ENCODE results near the gene ERC2.

GRCh38 chr3:55481744-55482495, 986.3 kb downstream of the ERC2 start:
- TF ChIP-seq, protein P1, sequence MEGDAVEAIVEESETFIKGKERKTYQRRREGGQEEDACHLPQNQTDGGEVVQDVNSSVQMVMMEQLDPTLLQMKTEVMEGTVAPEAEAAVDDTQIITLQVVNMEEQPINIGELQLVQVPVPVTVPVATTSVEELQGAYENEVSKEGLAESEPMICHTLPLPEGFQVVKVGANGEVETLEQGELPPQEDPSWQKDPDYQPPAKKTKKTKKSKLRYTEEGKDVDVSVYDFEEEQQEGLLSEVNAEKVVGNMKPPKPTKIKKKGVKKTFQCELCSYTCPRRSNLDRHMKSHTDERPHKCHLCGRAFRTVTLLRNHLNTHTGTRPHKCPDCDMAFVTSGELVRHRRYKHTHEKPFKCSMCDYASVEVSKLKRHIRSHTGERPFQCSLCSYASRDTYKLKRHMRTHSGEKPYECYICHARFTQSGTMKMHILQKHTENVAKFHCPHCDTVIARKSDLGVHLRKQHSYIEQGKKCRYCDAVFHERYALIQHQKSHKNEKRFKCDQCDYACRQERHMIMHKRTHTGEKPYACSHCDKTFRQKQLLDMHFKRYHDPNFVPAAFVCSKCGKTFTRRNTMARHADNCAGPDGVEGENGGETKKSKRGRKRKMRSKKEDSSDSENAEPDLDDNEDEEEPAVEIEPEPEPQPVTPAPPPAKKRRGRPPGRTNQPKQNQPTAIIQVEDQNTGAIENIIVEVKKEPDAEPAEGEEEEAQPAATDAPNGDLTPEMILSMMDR (IDR thresholded peaks at IDR 0.05) = peak in 2 of 3 donors; percentile 30 to 31
- TF ChIP-seq POLR2A (IDR thresholded peaks at IDR 0.05) = no peak
- TF ChIP-seq EP300 (IDR thresholded peaks at IDR 0.05) = no peak

Data from ovary (tissue), 3 donors.